Liver (tissue), 9 donors: ENCODE results near the gene RAP1GAP2. TPM values are rescaled to one million over a fixed set of nuclear protein-coding genes. Genes with fewer than 3 reads are reported as not detected.

Experiments used
- DNase-seq: peaks from one replicate; pipeline ENCODE4 v3.0.0-alpha.2; 2017; ENCODE audit warnings: low spot score
- H3K27ac ChIP-seq, 2 donors: one replicate each; pipeline ENCODE4 v1.7.0; 2013; ENCODE audit warnings: inconsistent platforms in 2 of 2, low read length in 2 of 2, control low read depth in 1 of 2, low read depth in 1 of 2, mild to moderate bottlenecking in 1 of 2
- H3K27me3 ChIP-seq, 4 donors: one replicate each; pipeline versions ENCODE4 v1.6.1 to v1.7.0; 2013; ENCODE audit warnings: low read length in 3 of 4, inconsistent platforms in 1 of 4, mild to moderate bottlenecking in 1 of 4, moderate library complexity in 1 of 4; ENCODE audit not compliant: control insufficient read depth in 4 of 4, insufficient read depth in 4 of 4
- H3K36me3 ChIP-seq, 4 donors: one replicate each; pipeline versions ENCODE4 v1.6.1 to v1.7.0; 2013; ENCODE audit warnings: low read length in 3 of 4, mild to moderate bottlenecking in 3 of 4, low read depth in 1 of 4, moderate library complexity in 1 of 4; ENCODE audit not compliant: control insufficient read depth in 4 of 4, insufficient read depth in 3 of 4
- H3K4me1 ChIP-seq, 4 donors: one replicate each; pipeline versions ENCODE4 v1.6.1 to v1.7.0; 2013; ENCODE audit warnings: low read length in 3 of 4, mild to moderate bottlenecking in 3 of 4, moderate library complexity in 1 of 4; ENCODE audit not compliant: control insufficient read depth in 4 of 4, insufficient read depth in 4 of 4
- H3K4me3 ChIP-seq, 3 donors: one replicate each; pipeline versions ENCODE4 v1.6.1 to v1.7.0; 2013; ENCODE audit warnings: low read length in 3 of 3, control low read depth in 1 of 3, low read depth in 1 of 3, mild to moderate bottlenecking in 1 of 3
- H3K9ac ChIP-seq, 2 donors: one replicate each; pipeline ENCODE4 v1.7.0; 2013; ENCODE audit warnings: low read length in 2 of 2, mild to moderate bottlenecking in 2 of 2, moderate library complexity in 2 of 2, control low read depth in 1 of 2, low read depth in 1 of 2
- H3K9me3 ChIP-seq, 4 donors: one replicate each; pipeline versions ENCODE4 v1.6.1 to v1.7.0; 2013; ENCODE audit warnings: low read length in 3 of 4; ENCODE audit not compliant: control insufficient read depth in 4 of 4
- CTCF ChIP-seq: fragments of 150-350 bp; IDR thresholded peaks from 2 replicates; pipeline ENCODE4 v1.5.1; 2017; ENCODE audit warnings: improper control_type of control experiment, low read depth, low read length; ENCODE audit not compliant: missing input control
- EGR1 ChIP-seq, 2 donors: IDR thresholded peaks; 2 replicates each; pipeline ENCODE4 v1.6.1; 2016 to 2018; ENCODE audit warnings: antibody characterized with exemption in 2 of 2, low read depth in 2 of 2
- FOXA1 ChIP-seq: IDR thresholded peaks from 2 replicates; pipeline ENCODE4 v1.6.1; 2016; ENCODE audit warnings: antibody characterized with exemption
- FOXA2 ChIP-seq: IDR thresholded peaks from 2 replicates; pipeline ENCODE4 v1.6.1; 2016; ENCODE audit warnings: antibody characterized with exemption
- GABPA ChIP-seq, 2 donors: IDR thresholded peaks in 1 of 2; conservative IDR thresholded peaks in 1 of 2; 2 replicates each; pipeline ENCODE4 v1.6.1; 2016; ENCODE audit warnings: antibody characterized with exemption in 2 of 2, mild to moderate bottlenecking in 1 of 2, moderate library complexity in 1 of 2
- HNF4A ChIP-seq, 2 donors: conservative IDR thresholded peaks; 2 replicates each; pipeline ENCODE4 v1.6.1; 2016; ENCODE audit warnings: antibody characterized with exemption in 2 of 2, mild to moderate bottlenecking in 2 of 2
- HNF4G ChIP-seq: IDR thresholded peaks from 2 replicates; pipeline ENCODE4 v1.6.1; 2016; ENCODE audit warnings: antibody characterized with exemption
- MAX ChIP-seq: IDR thresholded peaks from 2 replicates; pipeline ENCODE4 v1.6.1; 2016; ENCODE audit warnings: antibody characterized with exemption
- NR2F2 ChIP-seq: IDR thresholded peaks from 2 replicates; pipeline ENCODE4 v1.6.1; 2016; ENCODE audit warnings: antibody characterized with exemption
- RAD21 ChIP-seq, 2 donors: IDR thresholded peaks; 2 replicates each; pipeline ENCODE4 v1.6.1; 2016; ENCODE audit warnings: antibody characterized with exemption in 2 of 2, mild to moderate bottlenecking in 2 of 2
- REST ChIP-seq: IDR thresholded peaks from 2 replicates; pipeline ENCODE4 v1.6.1; 2016; ENCODE audit warnings: antibody characterized with exemption, mild to moderate bottlenecking
- RXRA ChIP-seq, 2 donors: IDR thresholded peaks; 2 replicates each; pipeline ENCODE4 v1.6.1; 2017 to 2018; ENCODE audit warnings: antibody characterized with exemption in 2 of 2, mild to moderate bottlenecking in 1 of 2
- SP1 ChIP-seq: IDR thresholded peaks from 2 replicates; pipeline ENCODE4 v1.6.1; 2018; ENCODE audit warnings: antibody characterized with exemption, mild to moderate bottlenecking
- TAF1 ChIP-seq: conservative IDR thresholded peaks from 2 replicates; pipeline ENCODE4 v1.6.1; 2016; ENCODE audit warnings: antibody characterized with exemption, mild to moderate bottlenecking
- YY1 ChIP-seq: IDR thresholded peaks from 2 replicates; pipeline ENCODE4 v1.6.1; 2016; ENCODE audit warnings: antibody characterized with exemption, mild to moderate bottlenecking
- WGBS: extraction: QIAGEN DNeasy Blood & Tissue Kit; methylation state at CpG from one replicate; pipeline ENCODE4 v1.1.7; 2013; 5-methylcytosine and 5-hydroxymethylcytosine counted together
- polyA plus RNA-seq, 2 donors: library from polyadenylated mRNA; stranded (reverse) in 1 of 2; unstranded in 1 of 2; fragments of 200-250 nt in 1 of 2; fragments of >200 nt in 1 of 2; fragmentation: Nextera tagmentation in 1 of 2; extraction: Ambion mirVana in 1 of 2; gene quantifications; one replicate each; pipeline versions ENCODE4 v1.2.1 to v1.2.3, GENCODE V29; 2013 to 2015
- total RNA-seq, 2 donors: library from RNA; depleted of rRNA; stranded (reverse); fragments of >200 nt; gene quantifications; one replicate each; pipeline ENCODE4 v1.2.3, GENCODE V29; 2014
- TF ChIP-seq, protein P1 (sequence below): IDR thresholded peaks from 2 replicates; pipeline ENCODE4 v1.6.1; 2016; ENCODE audit warnings: antibody characterized with exemption
- donor health status: healthy.
- donor health status: healthy.
- donor health status: healthy.
- donor health status: healthy.
- donor health status: healthy.

RAP1GAP2 gene
- total and polyA plus RNA-seq, 4 donors, result 0.56 to 1.7 (median 1.1) TPM

DNA sequence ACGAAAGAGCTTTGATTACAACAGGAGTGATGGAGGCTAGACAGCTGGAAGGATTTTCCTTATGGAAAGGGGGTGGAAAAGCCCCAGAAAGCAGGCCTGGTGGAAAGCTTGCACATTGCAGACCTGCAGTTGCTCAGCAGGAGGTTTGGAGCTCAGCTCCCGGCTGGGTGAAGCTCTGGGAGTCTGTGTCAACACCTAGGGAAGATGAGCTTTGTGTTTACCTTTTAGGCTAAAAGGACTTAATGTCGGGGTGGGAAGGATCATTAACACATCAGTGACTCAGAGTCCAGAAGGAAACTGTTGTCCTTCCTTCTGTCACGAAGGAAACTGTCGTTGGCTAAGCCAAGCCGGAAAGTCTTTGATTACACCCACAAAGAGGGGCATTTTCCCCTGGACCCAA lies 48.2 kb downstream of the RAP1GAP2 start:
- TF ChIP-seq, protein P1, sequence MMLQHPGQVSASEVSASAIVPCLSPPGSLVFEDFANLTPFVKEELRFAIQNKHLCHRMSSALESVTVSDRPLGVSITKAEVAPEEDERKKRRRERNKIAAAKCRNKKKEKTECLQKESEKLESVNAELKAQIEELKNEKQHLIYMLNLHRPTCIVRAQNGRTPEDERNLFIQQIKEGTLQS, result no peak
- TF ChIP-seq FOXA1 (no peak), CTCF (no peak), GABPA (IDR thresholded peaks at IDR 0.05 in 1 of 2, conservative IDR thresholded peaks at IDR 0.05 in 1 of 2) (no peak), HNF4A (conservative IDR thresholded peaks at IDR 0.05) (no peak), NR2F2 (no peak), SP1 (no peak), MAX (no peak), RXRA (IDR thresholded peaks at IDR 0.05) (no peak), FOXA2 (no peak), TAF1 (no peak), EGR1 (IDR thresholded peaks at IDR 0.05; ENCODE audit: low read depth in 2 of 2) (no peak), YY1 (no peak), REST (no peak), RAD21 (IDR thresholded peaks at IDR 0.05) (no peak)
- Histone ChIP-seq H3K27ac (no peak overlapping the region), H3K36me3 (no peaks in the 10 kb centered on the region), H3K4me1 (peaks cover 0 to 2% (median 0%) of the 10 kb centered on the region in 4 donors), H3K9me3 (no peaks in the 10 kb centered on the region), H3K9ac (no peak overlapping the region), H3K27me3 (no peaks in the 10 kb centered on the region), H3K4me3 (no peak overlapping the region)
- 49% methylated on average over 6 of the region's 6 CpGs for WGBS
- no peak for DNase-seq

DNA sequence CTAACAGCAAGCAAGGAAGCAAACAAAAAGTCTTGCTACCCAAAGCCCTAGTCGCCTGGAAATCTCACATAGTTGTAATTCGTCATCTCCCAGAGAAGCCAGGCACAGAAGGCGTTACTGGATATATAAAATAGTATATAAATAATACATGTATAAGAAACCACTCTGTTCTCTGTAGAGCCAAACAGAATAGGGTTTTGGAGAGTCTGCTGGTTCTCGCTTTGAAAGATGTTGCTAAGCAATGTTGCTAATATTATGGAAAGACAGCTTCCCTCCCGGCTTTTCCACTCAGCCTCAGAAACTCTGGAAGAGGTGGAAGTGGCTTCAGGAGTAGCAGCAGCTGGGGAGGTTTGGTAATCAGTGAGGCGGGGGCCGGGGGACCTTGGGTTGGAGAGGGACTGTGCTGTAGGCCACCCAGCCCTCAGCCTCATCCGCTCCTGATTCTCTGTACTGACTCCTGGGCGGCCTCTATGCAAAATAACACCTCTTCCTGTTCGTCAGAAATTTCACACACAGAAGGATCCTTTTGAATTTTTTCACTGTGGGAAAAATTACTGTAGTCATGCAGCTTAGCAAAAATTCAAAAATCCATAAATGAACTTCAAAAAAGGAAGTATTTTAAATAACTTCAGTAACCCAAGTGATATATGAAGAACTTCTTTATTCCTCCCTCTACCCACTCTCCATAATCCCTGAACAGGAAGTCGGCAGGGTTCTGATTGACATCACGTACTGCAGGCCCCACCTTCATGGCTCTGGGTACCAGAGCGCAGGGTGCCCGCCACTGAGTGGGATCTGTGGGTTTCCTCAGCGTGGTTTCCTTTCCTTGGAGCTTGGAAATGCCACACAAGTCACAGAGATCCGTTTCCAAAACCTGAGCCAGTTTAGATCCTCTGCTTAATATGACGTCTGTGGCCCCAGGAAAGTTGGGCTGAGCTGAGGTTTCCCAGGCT lies 51.4 kb downstream of the RAP1GAP2 start:
- no peak overlapping the region for H3K4me3 ChIP-seq
- H3K9ac ChIP-seq, result no peak overlapping the region
- H3K36me3 ChIP-seq, result no peaks in the 10 kb centered on the region
- no peaks in the 10 kb centered on the region for H3K27me3 ChIP-seq
- H3K4me1 ChIP-seq, result peaks cover 0 to 2% (median 0%) of the 10 kb centered on the region in 4 donors
- H3K9me3 ChIP-seq, result no peaks in the 10 kb centered on the region
- no peak overlapping the region for H3K27ac ChIP-seq
- no peak for TF ChIP-seq GABPA (IDR thresholded peaks at IDR 0.05 in 1 of 2, conservative IDR thresholded peaks at IDR 0.05 in 1 of 2)
- no peak for TF ChIP-seq FOXA1
- no peak for TF ChIP-seq HNF4G
- no peak for TF ChIP-seq CTCF
- TF ChIP-seq RAD21 (IDR thresholded peaks at IDR 0.05), result no peak
- TF ChIP-seq YY1, result no peak
- no peak for TF ChIP-seq MAX
- no peak for TF ChIP-seq SP1
- no peak for TF ChIP-seq EGR1 (IDR thresholded peaks at IDR 0.05; ENCODE audit: low read depth in 2 of 2)
- no peak for DNase-seq
- 67% methylated on average over 17 of the region's 17 CpGs for WGBS
